NCI-H2196 (cell line): Measurements from ENCODE around the gene ADI1.
A peak's percentile ranks its signal among the peaks of the same experiment; 100 is the strongest.
"Not testable (repeated sequence)": the region's sequence is repeated elsewhere in the genome, so short reads cannot be mapped to it uniquely, and the experiment has no call there.

Experiments
- DNase-seq: peaks from one replicate; lab custom pipeline; 2025; ENCODE audit not compliant: unreplicated experiment; lab: John Stamatoyannopoulos, UW

Gene ADI1

GRCh38 chr2:3464401-3465005, 54.8 kb downstream of the ADI1 start:
- DNase-seq = no peak

GRCh38 chr2:3463944-3464343, 55.4 kb downstream of the ADI1 start:
- no peak for DNase-seq

GRCh38 chr2:3463186-3463835, 56.0 kb downstream of the ADI1 start:
- no peak for DNase-seq

GRCh38 chr2:3462493-3463104, 56.7 kb downstream of the ADI1 start:
- no peak for DNase-seq

GRCh38 chr2:3461801-3462492, 57.4 kb downstream of the ADI1 start:
- DNase-seq = peak; percentile 66

GRCh38 chr2:3460831-3461800, 58.2 kb downstream of the ADI1 start:
- no peak for DNase-seq

GRCh38 chr2:3460156-3460555, 59.2 kb downstream of the ADI1 start:
- no peak for DNase-seq

GRCh38 chr2:3459185-3460015, 59.9 kb downstream of the ADI1 start:
- DNase-seq = peak; percentile 10

- no peak for DNase-seq
These were observed 60.7 kb downstream of the ADI1 start for GRCh38 chr2:3458396-3459184.

GRCh38 chr2:3457524-3458395, 61.6 kb downstream of the ADI1 start:
- DNase-seq = no peak

GRCh38 chr2:3456125-3456524, 63.2 kb downstream of the ADI1 start:
- DNase-seq = no peak

GRCh38 chr2:3454802-3455201, 64.5 kb downstream of the ADI1 start:
- no peak for DNase-seq

- not testable (repeated sequence) for DNase-seq
These were observed 65.3 kb downstream of the ADI1 start for GRCh38 chr2:3454005-3454404.

- no peak for DNase-seq
These were observed 65.9 kb downstream of the ADI1 start for GRCh38 chr2:3453190-3453999.

GRCh38 chr2:3451926-3452671, 67.2 kb downstream of the ADI1 start:
- no peak for DNase-seq

- DNase-seq = no peak
These were observed 68.2 kb downstream of the ADI1 start for GRCh38 chr2:3451169-3451568.
